GM13976 (cell line): Measurements from ENCODE around the gene PCDHGB4.
"Not testable (repeated sequence)": the region's sequence is repeated elsewhere in the genome, so short reads cannot be mapped to it uniquely, and the experiment has no call there.

Experiments
- DNase-seq: peaks from one replicate; pipeline ENCODE4 v3.0.0; 2012; ENCODE audit warnings: low spot score
- in situ Hi-C: fragments of 300-500 bp; cut with MboI; formaldehyde crosslinking; loops from one replicate; pipeline ENCODE4 v1.12.0; 2022; ENCODE audit warnings: low sequenced_read_pairs, mixed read lengths, inconsistent platforms; ENCODE audit not compliant: unreplicated experiment
- TF ChIP-seq, protein P1 (sequence below): IDR thresholded peaks from 2 replicates; pipeline ENCODE4 v1.5.1; 2012; ENCODE audit warnings: borderline replicate concordance, mild to moderate bottlenecking; ENCODE audit not compliant: insufficient read depth; ENCODE audit errors: extremely low read depth, missing control alignments, control extremely low read depth

Gene PCDHGB4

DNA sequence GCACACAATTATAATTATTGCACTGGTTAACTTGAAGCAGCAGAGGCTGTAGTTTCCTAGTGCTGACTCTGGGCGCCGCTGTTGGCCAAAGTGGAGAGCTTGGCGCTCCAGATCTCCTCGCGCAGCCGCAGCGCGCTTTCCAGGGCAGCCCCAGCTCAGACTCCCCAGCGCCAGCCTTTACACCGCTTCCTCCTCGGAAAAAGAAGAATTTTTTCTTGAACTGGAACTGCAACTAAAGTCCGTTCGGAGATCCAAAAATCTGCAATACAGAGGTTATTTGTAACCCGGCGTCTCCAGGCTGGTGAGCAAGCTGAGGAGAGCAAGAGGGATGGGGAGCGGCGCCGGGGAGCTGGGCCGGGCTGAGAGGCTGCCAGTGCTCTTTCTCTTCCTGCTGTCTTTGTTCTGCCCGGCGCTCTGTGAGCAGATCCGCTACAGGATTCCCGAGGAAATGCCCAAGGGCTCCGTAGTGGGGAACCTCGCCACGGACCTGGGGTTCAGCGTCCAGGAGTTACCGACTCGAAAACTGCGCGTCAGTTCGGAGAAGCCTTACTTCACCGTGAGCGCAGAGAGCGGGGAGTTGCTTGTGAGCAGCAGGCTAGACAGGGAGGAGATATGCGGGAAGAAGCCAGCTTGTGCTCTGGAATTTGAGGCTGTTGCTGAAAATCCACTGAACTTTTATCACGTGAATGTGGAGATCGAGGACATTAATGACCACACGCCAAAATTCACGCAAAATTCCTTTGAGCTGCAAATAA is at the start of gene PCDHGB4:
TSS of gene PCDHGB4 (plus strand) at position 142 of the 755 bp plus-strand sequence. CDS start at position 329, 187 bp downstream.
- TF ChIP-seq, protein P1, sequence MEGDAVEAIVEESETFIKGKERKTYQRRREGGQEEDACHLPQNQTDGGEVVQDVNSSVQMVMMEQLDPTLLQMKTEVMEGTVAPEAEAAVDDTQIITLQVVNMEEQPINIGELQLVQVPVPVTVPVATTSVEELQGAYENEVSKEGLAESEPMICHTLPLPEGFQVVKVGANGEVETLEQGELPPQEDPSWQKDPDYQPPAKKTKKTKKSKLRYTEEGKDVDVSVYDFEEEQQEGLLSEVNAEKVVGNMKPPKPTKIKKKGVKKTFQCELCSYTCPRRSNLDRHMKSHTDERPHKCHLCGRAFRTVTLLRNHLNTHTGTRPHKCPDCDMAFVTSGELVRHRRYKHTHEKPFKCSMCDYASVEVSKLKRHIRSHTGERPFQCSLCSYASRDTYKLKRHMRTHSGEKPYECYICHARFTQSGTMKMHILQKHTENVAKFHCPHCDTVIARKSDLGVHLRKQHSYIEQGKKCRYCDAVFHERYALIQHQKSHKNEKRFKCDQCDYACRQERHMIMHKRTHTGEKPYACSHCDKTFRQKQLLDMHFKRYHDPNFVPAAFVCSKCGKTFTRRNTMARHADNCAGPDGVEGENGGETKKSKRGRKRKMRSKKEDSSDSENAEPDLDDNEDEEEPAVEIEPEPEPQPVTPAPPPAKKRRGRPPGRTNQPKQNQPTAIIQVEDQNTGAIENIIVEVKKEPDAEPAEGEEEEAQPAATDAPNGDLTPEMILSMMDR = peak; percentile 57
- in situ Hi-C loops, DNase-seq: not testable (repeated sequence)

DNA sequence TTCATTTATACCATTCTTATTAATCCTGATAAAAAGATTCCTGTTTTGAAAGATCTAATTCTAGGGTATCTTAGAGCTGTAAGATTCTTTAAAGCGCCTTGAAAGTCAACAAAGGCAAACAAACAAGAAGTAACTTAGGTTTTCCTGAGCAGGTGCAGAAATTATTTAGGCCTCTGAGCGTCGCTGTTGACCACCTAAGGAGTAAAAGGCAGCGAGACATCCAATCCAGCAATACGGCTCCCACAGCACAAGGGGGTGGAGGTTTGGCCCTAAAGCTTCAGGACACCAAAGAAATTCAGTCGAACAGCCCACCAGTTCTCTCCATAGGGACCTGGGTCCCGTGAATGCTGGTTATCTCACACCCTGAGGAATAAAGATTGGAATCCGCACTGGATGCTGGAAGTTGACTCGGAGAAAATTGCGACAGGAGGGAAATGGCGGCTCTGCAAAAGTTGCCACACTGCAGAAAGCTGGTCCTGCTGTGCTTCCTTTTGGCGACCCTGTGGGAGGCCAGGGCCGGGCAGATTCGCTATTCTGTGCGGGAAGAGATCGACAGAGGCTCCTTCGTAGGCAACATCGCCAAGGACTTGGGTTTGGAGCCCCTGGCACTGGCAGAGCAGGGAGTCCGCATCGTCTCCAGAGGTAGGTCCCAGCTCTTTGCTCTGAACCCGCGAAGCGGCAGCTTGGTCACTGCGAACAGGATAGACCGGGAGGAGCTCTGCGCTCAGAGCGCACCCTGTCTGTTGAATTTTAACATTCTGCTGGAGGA is 48.8 kb upstream of the PCDHGB4 start, which contains the start of gene PCDHGA2:
TSS of gene PCDHGA2 (plus strand) at position 223 of the 769 bp plus-strand sequence.
- in situ Hi-C loops = no loop called here
- TF ChIP-seq, protein P1 = peak; percentile 27
- peak; percentile 43 for DNase-seq

DNA sequence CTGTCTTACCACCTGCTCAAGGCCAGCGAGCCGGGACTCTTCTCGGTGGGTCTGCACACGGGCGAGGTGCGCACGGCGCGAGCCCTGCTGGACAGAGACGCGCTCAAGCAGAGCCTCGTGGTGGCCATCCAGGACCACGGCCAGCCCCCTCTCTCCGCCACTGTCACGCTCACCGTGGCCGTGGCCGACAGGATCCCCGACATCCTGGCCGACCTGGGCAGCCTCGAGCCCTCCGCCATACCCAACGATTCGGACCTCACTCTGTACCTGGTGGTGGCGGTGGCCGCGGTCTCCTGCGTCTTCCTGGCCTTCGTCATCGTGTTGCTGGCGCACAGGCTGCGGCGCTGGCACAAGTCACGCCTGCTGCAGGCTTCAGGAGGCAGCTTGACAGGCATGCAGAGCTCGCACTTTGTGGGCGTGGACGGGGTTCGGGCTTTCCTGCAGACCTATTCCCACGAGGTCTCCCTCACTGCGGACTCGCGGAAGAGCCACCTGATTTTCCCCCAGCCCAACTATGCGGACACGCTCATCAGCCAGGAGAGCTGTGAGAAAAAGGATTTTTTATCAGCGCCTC is 46.6 kb upstream of the PCDHGB4 start:
- DNase-seq, in situ Hi-C loops: not testable (repeated sequence)

DNA sequence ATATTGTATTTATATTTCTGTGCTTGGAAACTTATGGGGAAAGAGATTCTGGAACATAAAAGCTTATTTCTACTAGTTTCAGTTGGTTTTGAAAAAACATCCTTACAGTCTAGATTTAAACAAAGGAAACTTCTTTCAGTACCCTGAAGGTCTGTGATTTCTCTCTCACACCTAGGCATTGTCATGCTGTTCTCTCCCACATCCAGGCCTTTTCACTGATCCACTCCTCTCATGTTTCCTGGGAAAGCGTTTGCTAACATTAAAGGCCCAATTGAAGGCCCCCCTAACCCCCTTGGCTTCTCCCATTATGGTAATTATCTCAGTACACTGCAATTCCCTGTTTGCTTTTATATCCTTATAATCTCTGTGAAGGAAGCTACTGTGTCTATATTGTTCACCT is 44.7 kb upstream of the PCDHGB4 start:
- no peak for DNase-seq
- TF ChIP-seq, protein P1 = no peak
- in situ Hi-C loops = no loop called here

DNA sequence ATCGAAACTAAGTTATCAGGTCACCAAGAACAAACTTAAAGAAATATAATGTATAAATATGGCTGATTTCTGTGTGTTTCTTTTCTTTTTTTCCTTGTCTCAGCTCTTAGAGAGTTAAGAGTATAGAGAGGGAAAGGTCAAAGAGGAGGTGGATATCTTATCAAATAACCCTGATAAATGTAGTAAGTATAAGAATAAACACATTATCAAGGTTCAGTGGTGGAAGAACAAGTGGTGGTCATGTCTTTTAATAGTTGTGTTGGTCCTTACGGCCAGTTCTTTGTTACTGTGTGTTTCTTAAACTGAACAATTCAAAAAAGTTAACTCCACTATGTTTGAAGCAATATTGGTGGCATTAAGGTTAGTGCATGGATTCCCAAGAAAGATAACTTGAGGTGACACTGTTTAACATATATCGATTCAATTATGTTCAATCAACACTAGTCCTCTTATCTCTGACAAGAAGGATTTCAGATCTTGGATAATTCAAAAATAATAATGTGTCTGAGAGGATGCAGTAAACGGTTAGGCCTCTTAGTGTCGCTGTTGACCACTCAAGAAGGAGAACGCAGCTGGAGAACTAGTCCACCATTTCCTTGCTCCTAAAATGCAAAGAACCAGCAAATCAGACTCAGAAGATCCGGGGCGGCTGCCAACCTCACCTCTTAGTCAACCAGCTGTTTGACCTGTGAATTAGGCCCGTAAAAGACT is 44.1 kb upstream of the PCDHGB4 start, which contains the start of gene PCDHGA3:
TSS of gene PCDHGA3 (plus strand) at position 588 of the 711 bp plus-strand sequence. CDS start 205 bp downstream, outside the sequence.
- TF ChIP-seq, protein P1 = no peak
- in situ Hi-C loops = no loop called here
- no peak for DNase-seq

DNA sequence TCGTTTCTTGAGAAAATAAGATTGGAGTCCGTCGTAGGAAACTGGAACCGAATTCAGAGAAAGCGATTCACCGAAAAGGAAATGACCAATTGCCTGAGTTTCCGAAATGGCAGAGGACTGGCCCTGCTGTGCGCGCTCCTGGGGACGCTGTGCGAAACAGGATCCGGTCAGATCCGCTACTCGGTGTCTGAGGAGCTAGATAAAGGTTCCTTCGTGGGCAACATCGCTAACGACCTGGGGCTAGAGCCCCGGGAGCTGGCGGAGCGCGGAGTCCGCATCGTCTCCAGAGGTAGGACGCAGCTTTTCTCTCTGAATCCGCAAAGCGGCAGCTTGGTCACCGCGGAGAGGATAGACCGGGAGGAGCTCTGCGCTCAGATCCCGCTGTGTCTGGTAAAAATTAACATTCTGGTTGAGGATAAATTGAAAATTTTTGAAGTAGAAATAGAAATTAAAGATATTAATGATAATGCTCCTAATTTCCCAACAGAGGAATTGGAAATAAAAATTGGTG is 43.5 kb upstream of the PCDHGB4 start:
- in situ Hi-C loops = no loop called here
- no peak for DNase-seq
- TF ChIP-seq, protein P1 = no peak
